Cardiac septum (tissue), 1 donor: ENCODE results near the gene ASB14. TPM values are rescaled to one million over a fixed set of nuclear protein-coding genes. Genes with fewer than 3 reads are reported as not detected.

Experiments used
- total RNA-seq: library from RNA; stranded (reverse); fragmentation: NEBNext Ultra II Directional; extraction: Animal tissue kit (Norgen Biotek cat#: 25700); gene quantifications from one replicate; pipeline ENCODE4 v1.2.1, GENCODE V29; 2021
- donor health status: DM: no; HTN: no; CAD: no.

ASB14 gene
- total RNA-seq, 1 donor from 2014 or later, result 5.8 TPM

Other genes starting within 250 kb of the ASB14 start
- not detected for gene SPATA12, start 232.0 kb downstream of the ASB14 start, total RNA-seq
- gene IL17RD, start 127.3 kb downstream of the ASB14 start, total RNA-seq, result 4.3 TPM
- 0.57 TPM for gene HESX1, start 92.7 kb downstream of the ASB14 start, total RNA-seq
- gene APPL1, start 65.0 kb downstream of the ASB14 start, total RNA-seq, result 48.6 TPM